GM12872 (cell line): ENCODE data around the gene PLCG1.

ENCODE experiments used
- CTCF ChIP-seq: IDR thresholded peaks from 3 replicates; pipeline ENCODE4 v1.5.1; 2011; ENCODE audit warnings: low read depth, mild to moderate bottlenecking, low read length, moderate library complexity; ENCODE audit not compliant: insufficient read depth

PLCG1 gene

DNA sequence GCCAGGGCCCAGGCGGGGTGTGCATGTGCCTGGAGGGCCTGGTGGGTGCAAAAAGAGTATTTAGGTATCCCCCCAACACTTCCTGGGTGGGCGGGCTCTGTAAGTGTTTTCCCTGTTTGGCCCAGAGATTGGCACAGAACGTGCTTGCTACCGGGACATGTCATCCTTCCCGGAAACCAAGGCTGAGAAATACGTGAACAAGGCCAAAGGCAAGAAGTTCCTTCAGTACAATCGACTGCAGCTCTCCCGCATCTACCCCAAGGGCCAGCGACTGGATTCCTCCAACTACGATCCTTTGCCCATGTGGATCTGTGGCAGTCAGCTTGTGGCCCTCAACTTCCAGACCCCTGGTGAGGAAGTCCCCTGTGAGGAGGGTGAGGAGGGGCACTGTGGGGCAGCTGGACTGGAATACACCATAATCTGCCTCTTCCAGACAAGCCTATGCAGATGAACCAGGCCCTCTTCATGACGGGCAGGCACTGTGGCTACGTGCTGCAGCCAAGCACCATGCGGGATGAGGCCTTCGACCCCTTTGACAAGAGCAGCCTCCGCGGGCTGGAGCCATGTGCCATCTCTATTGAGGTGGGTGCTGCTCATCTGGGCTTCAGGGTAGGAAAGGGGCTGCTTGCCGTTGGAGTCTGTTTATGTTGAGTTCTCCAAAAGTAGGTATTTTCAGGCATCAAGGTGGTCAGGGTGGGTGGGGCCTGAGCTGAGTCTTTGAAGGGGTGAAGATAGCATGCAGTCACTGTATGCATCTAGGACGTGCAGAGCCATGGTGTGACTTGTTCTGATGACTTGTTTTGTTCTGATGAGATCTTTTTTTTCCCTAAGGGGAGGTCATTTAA is 35.2 kb downstream of the PLCG1 start:
- no peak for TF ChIP-seq CTCF

GRCh38 chr20:41173161-41173721 is 35.9 kb downstream of the PLCG1 start:
- TF ChIP-seq CTCF, result peak; percentile 95

- TF ChIP-seq CTCF, result no peak
Observed at GRCh38 chr20:41173791-41174341, 36.5 kb downstream of the PLCG1 start.

GRCh38 chr20:41174373-41174772 is 37.0 kb downstream of the PLCG1 start:
- no peak for TF ChIP-seq CTCF

- TF ChIP-seq CTCF, result no peak
Observed at GRCh38 chr20:41174782-41175181, 37.4 kb downstream of the PLCG1 start.

GRCh38 chr20:41175201-41175651 is 37.9 kb downstream of the PLCG1 start:
- no peak for TF ChIP-seq CTCF

GRCh38 chr20:41175727-41176330 is 38.5 kb downstream of the PLCG1 start:
- no peak for TF ChIP-seq CTCF
